Measurements from ENCODE around the gene GFOD1.
"Not testable (repeated sequence)": the region's sequence is repeated elsewhere in the genome, so short reads cannot be mapped to it uniquely, and the experiment has no call there.

GFOD1 gene

GRCh38 chr6:13522656-13523055, 35.3 kb upstream of the GFOD1 start:
- peaks cover 2% of the 10 kb centered on the region for H3K4me1 Mint-ChIP-seq (ENCODE audit: low read depth)
- no peaks in the 10 kb centered on the region for H3K36me3 Mint-ChIP-seq (ENCODE audit: low read depth)
- H3K27me3 Mint-ChIP-seq (ENCODE audit: low read depth) = peaks cover 4% of the 10 kb centered on the region
- no peak overlapping the region for H3K4me3 Mint-ChIP-seq
- H3K27ac Mint-ChIP-seq = no peak overlapping the region
- H3K9me3 Mint-ChIP-seq = no peaks in the 10 kb centered on the region

DNA sequence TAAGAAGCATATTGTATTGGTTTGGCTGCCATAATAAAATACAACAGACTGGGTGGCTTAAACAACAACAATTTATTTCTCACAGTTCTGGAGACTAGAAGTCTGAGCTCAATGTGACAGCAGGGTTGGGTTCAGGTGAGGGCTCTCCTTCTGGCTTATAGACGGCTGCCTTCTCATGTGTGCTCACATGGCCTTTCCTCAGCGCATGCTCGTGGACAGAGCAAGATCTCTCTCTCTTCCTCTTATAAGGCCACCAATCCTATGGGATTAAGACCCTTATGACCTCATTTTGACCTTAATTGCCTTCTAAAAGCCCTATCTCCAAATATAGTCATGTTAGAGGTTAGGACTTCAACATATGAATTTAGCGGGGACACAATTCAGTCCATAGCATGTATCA, 32.4 kb upstream of the GFOD1 start:
- peaks cover 7% of the 10 kb centered on the region for H3K27me3 Mint-ChIP-seq (ENCODE audit: low read depth)
- no peaks in the 10 kb centered on the region for H3K9me3 Mint-ChIP-seq
- H3K27ac Mint-ChIP-seq = no peak overlapping the region
- no peaks in the 10 kb centered on the region for H3K36me3 Mint-ChIP-seq (ENCODE audit: low read depth)
- H3K4me3 Mint-ChIP-seq = no peak overlapping the region
- no peaks in the 10 kb centered on the region for H3K4me1 Mint-ChIP-seq (ENCODE audit: low read depth)

DNA sequence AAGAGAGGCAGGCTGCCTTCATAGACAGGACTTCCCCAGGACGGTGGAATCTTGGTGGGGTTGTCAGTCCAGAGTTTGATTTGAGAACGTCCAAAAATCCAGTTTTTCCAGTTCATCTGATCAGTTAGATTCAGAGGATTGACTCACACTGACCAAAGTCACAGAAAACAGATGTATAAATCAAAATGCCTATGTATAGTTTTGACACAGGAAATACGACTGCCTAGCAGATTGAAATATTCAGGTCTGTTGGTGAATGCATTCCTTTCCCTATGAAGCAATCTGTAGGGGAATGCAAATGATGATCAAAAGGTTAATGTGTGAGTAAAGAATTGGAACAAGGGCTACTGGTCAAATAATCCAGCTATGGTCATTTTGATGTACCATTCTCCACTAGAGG, 29.7 kb upstream of the GFOD1 start:
- Mint-ChIP-seq H3K27ac (no peak overlapping the region), H3K4me3 (no peak overlapping the region), H3K4me1 (ENCODE audit: low read depth) (no peaks in the 10 kb centered on the region), H3K27me3 (ENCODE audit: low read depth) (peaks cover 7% of the 10 kb centered on the region), H3K9me3 (no peaks in the 10 kb centered on the region), H3K36me3 (ENCODE audit: low read depth) (no peaks in the 10 kb centered on the region)

GRCh38 chr6:13515912-13516311, 28.5 kb upstream of the GFOD1 start:
- Mint-ChIP-seq H3K4me1 (ENCODE audit: low read depth) (no peaks in the 10 kb centered on the region), H3K27ac (no peak overlapping the region)

DNA sequence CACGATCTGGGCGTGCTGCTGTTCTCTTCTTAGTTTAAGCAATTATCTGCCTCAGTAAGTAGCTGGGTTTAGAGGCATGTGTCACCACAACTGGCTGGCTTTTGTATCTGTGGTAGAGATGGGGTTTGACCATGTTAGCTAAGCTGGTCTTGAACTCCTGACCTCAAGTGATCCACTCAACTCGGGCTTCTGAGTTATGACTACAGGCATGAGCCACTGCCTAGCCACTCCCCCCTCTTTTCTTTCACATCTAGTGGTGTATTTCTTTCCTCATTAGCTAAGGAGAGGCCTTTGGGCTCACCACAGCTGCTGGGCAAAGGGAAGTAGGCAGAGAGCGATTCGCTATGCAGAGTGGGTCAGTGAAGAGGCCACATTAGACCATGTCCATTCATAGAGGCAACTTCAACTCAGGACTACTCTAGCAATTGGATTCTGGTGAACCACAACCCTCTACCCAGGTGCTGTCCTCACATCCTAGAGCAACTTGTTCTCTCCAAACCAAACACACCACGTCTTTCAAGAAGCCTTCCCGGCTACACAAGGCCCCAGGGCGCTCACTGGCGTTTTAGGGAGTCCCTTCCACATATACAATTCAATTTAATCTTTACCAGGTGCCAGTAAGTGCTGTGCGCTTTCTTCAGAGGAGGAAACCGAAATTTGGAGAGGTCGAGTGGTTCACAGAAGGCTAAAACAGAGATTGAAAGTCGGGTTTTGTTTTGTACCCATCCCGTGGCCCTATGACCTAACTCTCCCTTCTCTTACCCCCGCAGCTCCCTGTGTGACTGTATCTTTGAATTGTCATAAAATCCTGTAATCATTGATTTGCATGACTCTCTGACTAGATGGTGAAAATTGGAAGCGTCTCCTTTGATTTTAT, 26.5 kb upstream of the GFOD1 start:
- Mint-ChIP-seq H3K36me3 (ENCODE audit: low read depth) (no peaks in the 10 kb centered on the region), H3K27me3 (ENCODE audit: low read depth) (peaks cover 9% of the 10 kb centered on the region), H3K9me3 (no peaks in the 10 kb centered on the region), H3K4me3 (no peak overlapping the region), H3K4me1 (ENCODE audit: low read depth) (no peaks in the 10 kb centered on the region), H3K27ac (no peak overlapping the region)

More at GRCh38 chr6:13515912-13516311, 28.5 kb upstream of the GFOD1 start:
- H3K9me3 Mint-ChIP-seq = no peaks in the 10 kb centered on the region
- H3K36me3 Mint-ChIP-seq (ENCODE audit: low read depth) = no peaks in the 10 kb centered on the region
- H3K4me3 Mint-ChIP-seq = no peak overlapping the region
- peaks cover 7% of the 10 kb centered on the region for H3K27me3 Mint-ChIP-seq (ENCODE audit: low read depth)

DNA sequence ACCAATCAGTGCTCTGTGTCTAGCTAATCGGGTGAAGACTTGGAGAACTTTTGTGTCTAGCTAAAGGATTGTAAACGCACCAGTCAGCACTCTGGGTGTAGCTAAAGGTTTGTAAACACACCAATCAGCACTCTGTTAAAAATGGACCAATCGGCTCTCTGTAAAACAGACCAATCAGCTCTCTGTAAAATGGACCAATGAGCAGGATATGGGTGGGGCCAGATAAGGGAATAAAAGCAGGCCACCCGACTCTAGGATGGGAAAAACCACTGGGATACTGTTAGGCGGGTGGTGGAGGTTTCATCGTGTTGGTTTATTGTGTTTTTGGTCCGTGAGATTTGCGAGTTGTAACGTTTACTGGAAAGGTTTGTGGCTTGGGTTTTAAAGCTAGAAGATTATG, 25.5 kb upstream of the GFOD1 start:
- Mint-ChIP-seq H3K27ac (no peak overlapping the region), H3K4me1 (ENCODE audit: low read depth) (no peaks in the 10 kb centered on the region), H3K36me3 (ENCODE audit: low read depth) (no peaks in the 10 kb centered on the region), H3K9me3 (no peaks in the 10 kb centered on the region), H3K4me3 (no peak overlapping the region), H3K27me3 (ENCODE audit: low read depth) (peaks cover 15% of the 10 kb centered on the region)

DNA sequence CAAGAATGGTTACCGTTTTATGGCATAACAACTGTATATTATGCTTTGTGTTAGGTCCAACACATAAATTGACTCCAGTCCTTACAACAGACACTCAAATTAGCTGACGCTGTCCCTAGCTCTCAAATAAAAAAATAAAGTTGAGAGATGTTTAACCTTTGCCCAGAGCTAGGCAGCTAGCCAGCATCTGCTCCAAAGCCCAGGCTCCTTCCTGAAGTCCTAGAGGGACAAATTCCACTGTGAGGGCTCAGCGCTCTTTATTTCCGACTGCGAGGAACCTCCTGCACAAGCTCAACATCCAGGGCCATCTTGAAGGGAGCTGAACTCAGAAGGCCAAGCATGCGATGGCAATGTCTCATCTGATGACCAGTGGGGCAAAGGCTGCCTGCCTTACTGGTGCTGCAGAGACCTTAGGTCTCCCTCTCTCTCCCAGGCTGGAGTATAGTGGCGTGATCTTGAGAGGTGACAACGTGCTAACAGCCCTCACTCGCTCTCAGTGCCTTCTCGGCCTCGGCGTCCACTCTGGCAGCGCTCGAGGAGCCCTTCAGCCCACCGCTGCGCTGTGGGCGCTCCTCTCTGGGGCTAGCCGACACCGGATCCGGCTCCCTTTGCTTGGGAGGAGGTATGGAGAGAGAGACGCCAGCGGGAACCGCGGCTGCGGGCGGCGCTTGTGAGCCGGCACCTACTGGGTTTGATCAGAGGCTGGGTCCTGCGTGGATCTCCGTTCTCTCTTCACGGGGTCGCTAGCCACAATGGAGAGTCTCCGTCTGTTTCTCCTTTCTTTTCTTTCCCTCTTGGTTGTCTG, 24.7 kb upstream of the GFOD1 start:
- Mint-ChIP-seq H3K27ac (no peak overlapping the region), H3K36me3 (ENCODE audit: low read depth) (no peaks in the 10 kb centered on the region), H3K9me3 (no peaks in the 10 kb centered on the region), H3K27me3 (ENCODE audit: low read depth) (peaks cover 15% of the 10 kb centered on the region), H3K4me3 (no peak overlapping the region), H3K4me1 (ENCODE audit: low read depth) (no peaks in the 10 kb centered on the region)

- H3K36me3 Mint-ChIP-seq (ENCODE audit: low read depth); H3K4me1 Mint-ChIP-seq (ENCODE audit: low read depth); H3K4me3 Mint-ChIP-seq; H3K27ac Mint-ChIP-seq; H3K9me3 Mint-ChIP-seq: not testable (repeated sequence)
- peaks cover 14% of the 10 kb centered on the region for H3K27me3 Mint-ChIP-seq (ENCODE audit: low read depth)
Observed at GRCh38 chr6:13511141-13511571, 23.8 kb upstream of the GFOD1 start.

DNA sequence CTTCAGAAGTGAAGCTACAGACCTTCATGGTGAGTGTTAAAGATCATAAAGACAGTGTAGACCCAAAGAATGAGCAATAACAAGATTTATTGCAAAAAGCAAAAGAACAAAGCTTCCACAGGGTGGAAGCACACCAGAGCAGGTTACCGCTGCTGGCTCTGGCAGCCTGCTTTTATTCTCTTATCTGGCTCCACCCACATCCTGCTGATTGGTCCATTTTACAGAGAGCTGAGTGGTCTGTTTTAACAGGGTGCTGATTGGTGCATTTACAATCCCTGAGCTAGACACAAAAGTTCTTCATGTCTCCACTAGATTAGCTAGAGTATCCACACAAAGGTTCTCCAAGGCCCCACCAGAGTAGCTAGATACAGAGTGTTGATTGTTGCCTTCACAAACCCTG, 23.0 kb upstream of the GFOD1 start:
- H3K27ac Mint-ChIP-seq; H3K4me1 Mint-ChIP-seq (ENCODE audit: low read depth): not testable (repeated sequence)

GRCh38 chr6:13508711-13509705, 21.6 kb upstream of the GFOD1 start:
- no peaks in the 10 kb centered on the region for H3K9me3 Mint-ChIP-seq
- H3K4me1 Mint-ChIP-seq (ENCODE audit: low read depth) = no peaks in the 10 kb centered on the region
- H3K27ac Mint-ChIP-seq = no peak overlapping the region
- peaks cover 11% of the 10 kb centered on the region for H3K27me3 Mint-ChIP-seq (ENCODE audit: low read depth)
- H3K4me3 Mint-ChIP-seq = no peak overlapping the region
- H3K36me3 Mint-ChIP-seq (ENCODE audit: low read depth) = no peaks in the 10 kb centered on the region

More for the DNA sequence above, 23.0 kb upstream of the GFOD1 start:
- H3K27me3 Mint-ChIP-seq (ENCODE audit: low read depth) = peaks cover 11% of the 10 kb centered on the region
- H3K36me3 Mint-ChIP-seq (ENCODE audit: low read depth); H3K4me3 Mint-ChIP-seq; H3K9me3 Mint-ChIP-seq: not testable (repeated sequence)

DNA sequence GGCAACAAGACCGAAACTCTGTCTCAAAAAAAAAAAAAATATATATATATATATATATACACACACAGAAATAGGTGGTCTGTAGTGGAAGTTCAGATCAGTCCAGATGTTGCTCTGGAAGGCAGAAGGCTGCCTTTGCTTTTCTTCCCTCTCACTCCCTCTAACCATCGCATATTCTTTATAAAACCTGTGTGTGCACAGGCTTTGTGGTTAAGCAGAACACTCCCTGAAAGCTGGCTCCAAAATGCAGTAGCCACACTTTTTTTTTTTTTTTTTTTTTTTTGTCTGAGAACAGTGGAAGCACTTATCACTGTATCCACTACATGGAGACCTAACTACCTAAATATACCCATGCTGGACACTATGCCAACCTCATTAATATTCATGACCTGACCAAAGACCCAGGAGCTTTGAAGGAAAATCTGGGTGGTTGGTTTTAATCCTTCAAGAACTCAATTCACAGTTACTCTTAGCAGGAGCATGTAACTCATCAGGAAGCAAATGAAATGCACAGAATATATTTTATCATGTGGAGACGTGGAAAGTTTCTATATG, 20.0 kb upstream of the GFOD1 start:
- no peaks in the 10 kb centered on the region for H3K36me3 Mint-ChIP-seq (ENCODE audit: low read depth)
- H3K4me3 Mint-ChIP-seq = no peak overlapping the region

GRCh38 chr6:13505345-13505734, 17.9 kb upstream of the GFOD1 start:
- peaks cover 11% of the 10 kb centered on the region for H3K27me3 Mint-ChIP-seq (ENCODE audit: low read depth)
- H3K4me3 Mint-ChIP-seq = no peak overlapping the region
- no peaks in the 10 kb centered on the region for H3K9me3 Mint-ChIP-seq
- H3K27ac Mint-ChIP-seq = no peak overlapping the region
- H3K4me1 Mint-ChIP-seq (ENCODE audit: low read depth) = no peaks in the 10 kb centered on the region
- H3K36me3 Mint-ChIP-seq (ENCODE audit: low read depth) = no peaks in the 10 kb centered on the region

More for the DNA sequence above, 20.0 kb upstream of the GFOD1 start:
- Mint-ChIP-seq H3K4me1 (ENCODE audit: low read depth) (no peaks in the 10 kb centered on the region), H3K9me3 (no peaks in the 10 kb centered on the region), H3K27ac (no peak overlapping the region), H3K27me3 (ENCODE audit: low read depth) (peaks cover 11% of the 10 kb centered on the region)

DNA sequence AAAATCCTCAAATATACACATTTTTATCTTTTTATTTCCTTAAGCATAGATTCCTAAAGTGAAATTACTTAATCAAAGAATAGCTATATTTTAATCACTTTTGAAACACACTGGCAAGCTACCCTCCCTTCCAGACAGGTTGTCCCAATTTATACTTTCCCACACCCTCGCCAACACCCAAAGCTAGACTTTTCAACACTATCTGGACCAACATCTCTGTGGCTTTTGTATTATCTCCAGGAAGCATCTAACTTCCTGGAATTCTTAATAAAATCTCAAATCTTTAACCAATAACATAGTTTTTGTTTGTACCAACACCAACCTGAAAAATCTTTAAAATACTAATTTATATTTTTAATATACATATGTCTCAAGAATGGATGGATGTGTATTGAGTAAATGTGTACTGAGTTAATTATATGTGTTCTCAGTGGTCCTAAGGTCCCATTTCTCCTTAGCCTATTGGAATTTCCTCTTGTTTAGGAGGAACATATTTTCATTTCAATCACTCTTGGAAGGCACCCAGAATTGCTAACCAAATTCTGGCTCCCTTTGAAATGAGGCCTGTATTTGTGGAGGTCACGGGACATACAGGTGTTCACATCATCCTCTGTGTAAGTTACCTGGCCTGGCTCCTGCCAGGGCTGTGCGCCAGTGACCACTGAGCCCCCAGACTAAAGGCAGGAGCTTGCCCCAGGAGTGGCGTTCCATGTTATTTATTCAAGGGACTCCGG, 17.4 kb upstream of the GFOD1 start:
- no peak overlapping the region for H3K27ac Mint-ChIP-seq

More for the DNA sequence above, 17.4 kb upstream of the GFOD1 start:
- Mint-ChIP-seq H3K27me3 (ENCODE audit: low read depth) (peaks cover 11% of the 10 kb centered on the region), H3K9me3 (no peaks in the 10 kb centered on the region), H3K4me1 (ENCODE audit: low read depth) (no peaks in the 10 kb centered on the region), H3K36me3 (ENCODE audit: low read depth) (no peaks in the 10 kb centered on the region), H3K4me3 (no peak overlapping the region)
